AG09319 (cell line): ENCODE data around the gene ENG.
A peak's percentile ranks its signal among the peaks of the same experiment; 100 is the strongest.
"Not testable (repeated sequence)": the region's sequence is repeated elsewhere in the genome, so short reads cannot be mapped to it uniquely, and the experiment has no call there.

ENCODE experiments used
- DNase-seq: peaks from one replicate; pipeline ENCODE4 v3.0.0-alpha.2; 2010; ENCODE audit warnings: low read depth; ENCODE audit errors: extremely low read depth
- TF ChIP-seq, protein P1 (sequence below): IDR thresholded peaks from 2 replicates; pipeline ENCODE4 v1.5.1; 2011; ENCODE audit warnings: low read depth, mild to moderate bottlenecking, inconsistent platforms, low read length, moderate library complexity

ENG gene

DNA sequence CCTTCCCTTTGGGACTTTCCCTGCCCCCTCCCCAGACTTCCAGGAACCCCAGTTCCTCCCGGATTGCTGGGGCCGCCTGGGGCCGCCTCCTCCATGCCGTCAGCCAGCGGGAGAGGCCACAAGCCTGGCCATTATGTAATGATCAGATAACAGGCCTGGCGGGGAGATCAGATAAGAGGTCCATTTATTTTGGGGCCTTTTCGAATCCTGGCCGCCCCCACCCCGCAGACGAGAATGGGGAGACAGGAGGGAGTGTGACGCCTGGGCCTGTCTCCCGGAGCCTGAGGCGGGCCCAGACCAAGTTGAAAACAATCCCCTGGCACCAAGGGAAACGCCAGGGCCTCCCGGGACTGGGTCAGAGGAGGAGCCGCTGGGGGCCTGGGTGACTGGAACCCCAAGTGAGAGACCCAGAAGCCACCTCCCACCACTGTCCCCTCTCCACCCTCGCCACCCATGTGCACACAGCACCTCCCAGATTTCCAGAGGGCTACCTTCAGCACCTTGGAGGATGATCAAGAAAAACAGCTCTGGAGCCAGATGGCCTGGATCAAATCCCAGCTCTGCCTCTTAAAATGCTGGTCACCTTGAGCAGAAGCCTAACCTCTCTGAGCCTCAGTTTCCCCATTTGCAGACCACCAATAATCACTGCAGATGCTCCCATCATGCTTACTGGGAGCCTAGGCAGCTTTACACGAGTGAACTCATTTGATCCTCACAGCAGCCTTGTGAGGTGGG is 7.8 kb downstream of the ENG start:
- TF ChIP-seq, protein P1, sequence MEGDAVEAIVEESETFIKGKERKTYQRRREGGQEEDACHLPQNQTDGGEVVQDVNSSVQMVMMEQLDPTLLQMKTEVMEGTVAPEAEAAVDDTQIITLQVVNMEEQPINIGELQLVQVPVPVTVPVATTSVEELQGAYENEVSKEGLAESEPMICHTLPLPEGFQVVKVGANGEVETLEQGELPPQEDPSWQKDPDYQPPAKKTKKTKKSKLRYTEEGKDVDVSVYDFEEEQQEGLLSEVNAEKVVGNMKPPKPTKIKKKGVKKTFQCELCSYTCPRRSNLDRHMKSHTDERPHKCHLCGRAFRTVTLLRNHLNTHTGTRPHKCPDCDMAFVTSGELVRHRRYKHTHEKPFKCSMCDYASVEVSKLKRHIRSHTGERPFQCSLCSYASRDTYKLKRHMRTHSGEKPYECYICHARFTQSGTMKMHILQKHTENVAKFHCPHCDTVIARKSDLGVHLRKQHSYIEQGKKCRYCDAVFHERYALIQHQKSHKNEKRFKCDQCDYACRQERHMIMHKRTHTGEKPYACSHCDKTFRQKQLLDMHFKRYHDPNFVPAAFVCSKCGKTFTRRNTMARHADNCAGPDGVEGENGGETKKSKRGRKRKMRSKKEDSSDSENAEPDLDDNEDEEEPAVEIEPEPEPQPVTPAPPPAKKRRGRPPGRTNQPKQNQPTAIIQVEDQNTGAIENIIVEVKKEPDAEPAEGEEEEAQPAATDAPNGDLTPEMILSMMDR, result no peak
- DNase-seq, result no peak

DNA sequence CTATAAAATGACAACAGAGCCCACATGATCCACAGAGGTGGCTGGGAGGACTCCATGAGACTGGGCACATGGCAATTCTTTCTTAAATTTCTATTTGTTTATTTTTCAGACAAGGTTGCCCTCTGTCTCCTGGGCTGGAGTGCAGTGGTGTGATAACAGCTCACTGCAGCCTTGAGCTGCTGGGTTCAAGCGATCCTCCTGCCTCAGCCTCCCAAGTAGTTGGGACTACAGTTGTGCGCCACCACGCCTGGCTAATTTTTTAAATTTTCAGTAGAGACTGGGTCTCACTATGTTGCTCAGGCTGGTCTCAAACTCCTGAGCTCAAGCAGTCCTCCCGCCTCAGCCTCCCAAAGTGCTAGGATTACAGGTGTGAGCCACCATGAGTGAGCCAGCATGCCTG is 8.8 kb downstream of the ENG start:
- not testable (repeated sequence) for DNase-seq

DNA sequence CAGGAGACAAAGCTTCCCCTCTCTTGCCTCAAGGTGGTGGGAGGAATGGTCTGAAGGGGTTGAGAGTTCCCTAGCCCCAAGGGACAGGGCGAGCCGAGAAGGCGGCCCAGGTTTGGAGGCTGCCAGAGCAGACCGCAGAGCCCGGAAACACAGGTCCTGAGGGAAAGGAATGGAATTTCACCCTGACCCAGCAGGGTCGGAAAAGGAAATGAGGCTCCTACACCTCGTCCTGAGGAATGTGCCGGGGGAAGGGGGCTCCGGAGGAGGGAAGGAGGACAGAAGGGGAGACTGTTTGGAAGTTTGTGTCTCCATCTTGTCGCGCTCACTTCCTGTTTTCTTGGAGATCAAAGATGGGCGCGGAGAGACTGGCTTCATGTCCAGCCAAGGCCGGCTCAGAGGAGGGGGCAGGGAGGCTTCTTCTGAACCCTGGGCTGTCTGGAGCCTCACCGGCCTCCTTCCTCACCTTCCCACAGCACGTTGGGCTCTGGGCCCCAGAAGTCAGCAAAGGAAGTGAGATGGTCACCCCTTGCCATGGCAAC is 9.6 kb downstream of the ENG start:
- TF ChIP-seq, protein P1, result no peak
- DNase-seq, result no peak

DNA sequence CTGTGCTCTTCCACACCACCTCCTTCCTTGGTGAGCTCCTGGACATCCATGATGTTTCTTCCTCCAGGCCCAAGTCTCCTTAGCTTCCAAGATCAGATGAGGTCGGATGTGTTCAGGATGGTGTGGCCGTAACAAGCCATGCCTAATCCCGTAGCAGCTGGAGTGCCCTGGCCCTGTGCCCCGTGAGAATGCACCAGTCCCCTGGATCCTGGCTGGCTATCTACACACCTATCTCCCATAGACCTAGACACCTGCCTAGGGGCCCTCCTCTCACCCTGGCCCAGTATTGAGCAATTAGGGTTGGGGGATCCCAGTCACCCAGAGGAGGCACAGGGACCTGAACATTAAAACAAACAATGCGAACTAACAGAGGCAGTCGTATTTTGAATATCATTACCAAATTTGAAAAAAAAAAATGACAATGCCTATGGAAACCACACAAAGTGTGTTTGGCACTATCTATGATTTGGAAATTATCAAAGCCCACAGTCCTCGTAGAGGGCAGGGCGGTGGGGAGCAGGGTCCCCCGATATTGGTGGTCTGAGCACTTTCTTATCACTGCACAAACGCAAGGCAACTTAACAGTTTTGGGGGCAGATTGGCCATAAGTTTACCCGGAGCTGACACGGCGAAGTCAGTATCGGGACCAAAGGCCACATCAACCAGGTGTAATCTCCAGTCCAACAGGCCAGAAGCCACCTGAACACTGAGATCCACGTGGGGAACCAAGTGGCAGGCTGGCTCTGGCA is 13.2 kb downstream of the ENG start:
- no peak for DNase-seq
- TF ChIP-seq, protein P1, result no peak

DNA sequence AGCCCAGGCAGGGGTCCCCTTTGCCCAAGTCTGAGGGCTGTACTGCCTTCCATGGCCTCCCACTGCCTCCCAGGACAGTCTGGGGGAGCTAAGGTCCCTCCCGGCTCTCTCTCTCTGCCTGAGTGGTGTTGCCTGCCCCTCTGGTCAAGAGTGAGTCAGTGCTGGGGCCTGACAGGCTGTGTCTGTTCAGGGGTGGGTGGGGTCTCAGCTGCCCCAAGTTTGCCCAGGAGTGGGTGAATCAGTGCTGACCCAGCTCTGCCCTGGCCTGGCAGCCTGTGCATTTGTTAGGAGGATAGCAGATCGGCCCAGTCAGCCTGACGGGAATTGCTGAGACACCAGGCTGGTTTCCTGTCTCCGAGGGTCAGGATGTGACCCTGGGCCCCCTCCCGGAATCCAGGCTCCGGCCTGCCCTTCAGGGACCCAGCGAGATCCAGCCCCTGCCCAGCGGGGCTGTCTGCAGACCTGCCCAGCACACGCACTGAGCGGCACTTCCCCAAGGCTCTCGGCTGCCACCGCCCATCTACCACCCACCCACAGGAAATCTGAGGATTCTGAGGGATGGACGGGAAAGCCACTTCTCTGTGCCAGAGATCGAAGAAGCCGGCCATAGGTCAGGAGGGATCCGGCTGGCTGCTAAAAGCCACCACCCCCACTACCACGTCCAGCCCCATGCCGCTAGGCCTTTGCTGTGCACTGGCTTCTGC is 15.9 kb downstream of the ENG start:
- TF ChIP-seq, protein P1, result no peak; the same call in 1 of the 2 replicates
- peak; percentile 86 for DNase-seq

DNA sequence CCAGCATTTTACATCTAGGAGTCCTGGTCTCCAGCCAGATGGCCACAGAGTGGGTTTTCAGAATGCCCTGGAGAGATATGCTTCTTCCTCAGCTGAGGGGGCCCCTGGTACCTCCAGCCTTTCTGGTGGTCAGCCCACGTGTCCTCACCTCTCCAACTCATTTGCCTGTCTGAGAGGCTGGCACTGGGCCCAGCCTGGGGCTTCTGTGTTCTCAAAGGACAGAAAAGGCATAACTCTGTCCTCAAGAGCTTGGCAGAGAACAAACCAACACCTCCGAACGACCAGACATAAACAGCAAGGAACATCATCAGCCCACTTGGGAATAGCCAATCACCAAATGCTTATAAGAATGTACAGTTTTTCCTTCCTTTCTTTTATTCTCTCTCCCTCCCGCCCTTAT is 17.1 kb downstream of the ENG start:
- DNase-seq, result no peak
- TF ChIP-seq, protein P1, result no peak

DNA sequence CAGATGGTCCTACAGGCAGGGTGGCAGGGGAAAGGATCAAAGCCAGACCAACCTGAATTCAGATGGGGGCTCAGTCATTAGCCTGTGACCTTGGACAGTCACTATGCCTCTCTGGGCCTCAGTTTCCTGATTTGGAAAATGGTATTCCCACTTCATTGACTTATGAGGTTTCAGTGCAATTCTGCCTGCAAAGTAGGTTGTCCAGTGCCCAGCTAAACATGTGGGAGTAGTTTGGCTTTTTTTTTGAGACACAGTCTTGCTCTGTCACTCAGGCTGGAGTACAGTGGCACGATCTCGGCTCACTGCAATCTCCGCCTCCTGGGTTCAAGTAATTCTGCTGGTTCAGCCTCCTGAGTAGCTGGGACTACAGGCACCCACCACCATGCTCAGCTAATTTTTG is 17.9 kb downstream of the ENG start:
- not testable (repeated sequence) for DNase-seq

DNA sequence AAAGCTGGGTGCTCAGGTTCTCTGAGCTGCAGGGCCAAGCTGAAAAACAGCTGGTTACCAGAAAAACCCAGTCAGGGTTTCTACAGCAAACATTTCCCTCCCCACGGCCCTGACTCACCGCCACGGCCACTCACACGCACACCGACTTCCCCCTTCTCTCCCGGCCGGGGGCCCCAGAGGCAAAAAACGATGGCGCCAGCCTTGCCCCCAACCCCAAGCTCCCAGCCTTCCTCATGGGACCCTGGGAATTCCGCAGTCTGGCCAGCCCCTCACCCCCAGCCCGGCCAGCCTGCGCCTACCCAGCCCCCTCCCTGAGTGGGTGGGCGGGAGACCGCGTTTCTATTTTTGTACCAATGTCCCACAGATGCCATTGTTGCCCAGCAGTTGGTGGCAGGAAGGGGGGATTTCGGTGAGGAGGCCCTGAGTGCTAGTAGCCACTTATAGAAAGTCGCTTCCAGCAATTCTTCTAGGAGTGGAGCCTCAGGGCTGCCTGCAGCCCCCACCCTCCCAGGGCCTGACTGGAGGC is 18.4 kb downstream of the ENG start:
- peak; percentile 54 for DNase-seq

More for the DNA sequence above, 18.4 kb downstream of the ENG start:
- TF ChIP-seq, protein P1, result no peak
